Mammary epithelial cell (primary cell): ENCODE measurements around the gene PPME1.

Source experiments
- CTCF ChIP-seq, 2 donors: IDR thresholded peaks in 1 of 2; conservative IDR thresholded peaks in 1 of 2; 2 replicates each; pipeline ENCODE4 v1.5.1; 2011 to 2012; ENCODE audit warnings: inconsistent platforms in 2 of 2, low read length in 2 of 2, mild to moderate bottlenecking in 2 of 2, control low read depth in 1 of 2, low read depth in 1 of 2; ENCODE audit not compliant: insufficient read depth in 1 of 2; ENCODE audit errors: extremely low read depth in 1 of 2
- EZH2 ChIP-seq: IDR thresholded peaks from 2 replicates; pipeline ENCODE4 v1.6.1; 2012; ENCODE audit warnings: low read length, inconsistent platforms, borderline replicate concordance

- TF ChIP-seq CTCF (conservative IDR thresholded peaks at IDR 0.05 in 1 of 2, IDR thresholded peaks at IDR 0.05 in 1 of 2; ENCODE audit: extremely low read depth in 1 of 2, insufficient read depth in 1 of 2, low read depth in 1 of 2, low read length in 2 of 2), result no peak
- TF ChIP-seq EZH2, result no peak
These were observed 101.2 kb downstream of the PPME1 start for GRCh38 chr11:74272276-74272675.
